Glomerular endothelial cell (primary cell): ENCODE measurements around the gene NELL2. TPM values are rescaled to one million over a fixed set of nuclear protein-coding genes. Genes with fewer than 3 reads are reported as not detected.
"Not testable (repeated sequence)": the region's sequence is repeated elsewhere in the genome, so short reads cannot be mapped to it uniquely, and the experiment has no call there.

ENCODE experiments used
- DNase-seq: peaks from one replicate; pipeline ENCODE4 v3.0.0-alpha.2; 2011; ENCODE audit warnings: low read depth, low spot score; ENCODE audit errors: extremely low read depth
- total RNA-seq: library from RNA; depleted of rRNA; stranded (reverse); fragments of >200 nt; gene quantifications from 2 replicates; pipeline ENCODE4 v1.2.3, GENCODE V29; 2015

Gene NELL2
- total RNA-seq, 1 donor from 2014 or later, result 0.35 TPM

- no peak for DNase-seq
These were observed 172.8 kb downstream of the NELL2 start for GRCh38 chr12:44703182-44703910.

GRCh38 chr12:44697511-44697910 lies 178.6 kb downstream of the NELL2 start:
- DNase-seq, result no peak

- no peak for DNase-seq
These were observed 179.6 kb downstream of the NELL2 start for GRCh38 chr12:44696542-44696941.

GRCh38 chr12:44694017-44694416 lies 182.1 kb downstream of the NELL2 start:
- DNase-seq, result no peak

GRCh38 chr12:44689587-44689986 lies 186.5 kb downstream of the NELL2 start:
- no peak for DNase-seq

GRCh38 chr12:44686821-44687432 lies 189.2 kb downstream of the NELL2 start:
- DNase-seq, result not testable (repeated sequence)

- DNase-seq, result no peak
These were observed 198.4 kb downstream of the NELL2 start for GRCh38 chr12:44677724-44678123.

- DNase-seq, result no peak
These were observed 201.2 kb downstream of the NELL2 start for GRCh38 chr12:44674875-44675274.

GRCh38 chr12:44673811-44674210 lies 202.3 kb downstream of the NELL2 start:
- DNase-seq, result no peak

- DNase-seq, result no peak
These were observed 204.1 kb downstream of the NELL2 start for GRCh38 chr12:44672042-44672441.

- DNase-seq, result no peak
These were observed 207.7 kb downstream of the NELL2 start for GRCh38 chr12:44668443-44668842.

- DNase-seq, result no peak
These were observed 208.7 kb downstream of the NELL2 start for GRCh38 chr12:44667461-44667860.

GRCh38 chr12:44663291-44663690 lies 212.8 kb downstream of the NELL2 start:
- DNase-seq, result no peak

GRCh38 chr12:44655846-44656245 lies 220.3 kb downstream of the NELL2 start:
- no peak for DNase-seq

- DNase-seq, result no peak
These were observed 221.2 kb downstream of the NELL2 start for GRCh38 chr12:44654646-44655639.

GRCh38 chr12:44653861-44654527 lies 222.1 kb downstream of the NELL2 start:
- no peak for DNase-seq

GRCh38 chr12:44649693-44650092 lies 226.4 kb downstream of the NELL2 start:
- DNase-seq, result no peak

GRCh38 chr12:44647917-44648690 lies 228.0 kb downstream of the NELL2 start:
- no peak for DNase-seq

- no peak for DNase-seq
These were observed 235.5 kb downstream of the NELL2 start for GRCh38 chr12:44640427-44641190.
